IMR-90 (cell line): ENCODE data around the gene CDON. TPM values are rescaled to one million over a fixed set of nuclear protein-coding genes. Genes with fewer than 3 reads are reported as not detected.

Source experiments
- ATAC-seq: fragments of 200-7000 bp; cut with Tn5 transposase; 2 replicates; pipeline ENCODE4 v1.9.1; 2020; ENCODE audit warnings: low read depth, mild to moderate bottlenecking, moderate library complexity
- BruUV-seq: library from RNA; stranded (reverse); fragments of 400-500 nt; replicated peaks from 2 replicates; lab custom pipeline; 2021; lab: Mats Ljungman, UMichigan
- CTCF ChIA-PET: fragments of 300-600 bp; formaldehyde crosslinking; extraction: SDS; loops from one replicate; lab custom pipeline; 2021; ENCODE audit warnings: antibody characterized with exemption; lab: Yijun Ruan, JAX
- POLR2A ChIA-PET: fragments of 300-600 bp; sonication (Branson Sonifier 250); formaldehyde crosslinking; loops from one replicate; lab custom pipeline; 2022; ENCODE audit warnings: antibody characterized with exemption; ENCODE audit not compliant: unreplicated experiment; lab: Charles Lee
- DNase-seq: peaks from one replicate; pipeline ENCODE4 v3.0.0; 2013
- H2AFZ ChIP-seq: replicated peaks from 2 replicates; pipeline ENCODE3; 2013; ENCODE audit warnings: low read length, mild to moderate bottlenecking; ENCODE audit not compliant: poor library complexity
- H2AK5ac ChIP-seq: 2 replicates; pipeline ENCODE4 v1.6.1; 2013; ENCODE audit warnings: low read depth, low read length, inconsistent platforms
- H2AK9ac ChIP-seq: replicated peaks from 2 replicates; pipeline ENCODE3; 2013; ENCODE audit warnings: mild to moderate bottlenecking, low read depth, low read length, moderate library complexity; ENCODE audit not compliant: poor library complexity
- H2BK120ac ChIP-seq: 2 replicates; pipeline ENCODE4 v1.6.1; 2013; ENCODE audit warnings: low read depth, low read length, inconsistent platforms
- H2BK15ac ChIP-seq: 3 replicates; pipeline ENCODE4 v1.6.1; 2013; ENCODE audit warnings: low read depth, low read length, inconsistent platforms
- H2BK20ac ChIP-seq: 2 replicates; pipeline ENCODE4 v1.6.1; 2013; ENCODE audit warnings: low read depth, mild to moderate bottlenecking, inconsistent platforms, low read length, moderate library complexity
- H2BK5ac ChIP-seq: 2 replicates; pipeline ENCODE4 v1.6.1; 2013; ENCODE audit warnings: mild to moderate bottlenecking, low read depth, low read length, inconsistent platforms; ENCODE audit not compliant: poor library complexity, severe bottlenecking
- H3K14ac ChIP-seq: replicated peaks from 2 replicates; pipeline ENCODE4 v1.6.1; 2013; ENCODE audit warnings: low read depth, low read length, inconsistent platforms
- H3K18ac ChIP-seq: 2 replicates; pipeline ENCODE4 v1.6.1; 2013; ENCODE audit warnings: low read depth, low read length, control low read depth
- H3K23ac ChIP-seq: 2 replicates; pipeline ENCODE4 v1.6.1; 2013; ENCODE audit warnings: low read depth, low read length, inconsistent platforms
- H3K27ac ChIP-seq: 2 replicates; pipeline ENCODE4 v1.5.1; 2013; ENCODE audit warnings: mild to moderate bottlenecking, control low read depth, low read length; ENCODE audit not compliant: insufficient read depth
- H3K27me3 ChIP-seq: 2 replicates; pipeline ENCODE4 v1.6.1; 2013; ENCODE audit warnings: low read length; ENCODE audit not compliant: control insufficient read depth, insufficient read depth
- H3K36me3 ChIP-seq: 2 replicates; pipeline ENCODE4 v1.6.1; 2013; ENCODE audit warnings: low read length, mixed read lengths; ENCODE audit not compliant: control insufficient read depth, insufficient read depth
- H3K4ac ChIP-seq: 2 replicates; pipeline ENCODE4 v1.6.1; 2013; ENCODE audit warnings: low read depth, low read length, inconsistent platforms
- H3K4me1 ChIP-seq: 2 replicates; pipeline ENCODE4 v1.6.1; 2013; ENCODE audit warnings: low read length, mixed read lengths; ENCODE audit not compliant: control insufficient read depth, insufficient read depth
- H3K4me2 ChIP-seq: 2 replicates; pipeline ENCODE4 v1.6.1; 2013; ENCODE audit warnings: low read depth, mild to moderate bottlenecking, control low read depth, low read length, moderate library complexity
- H3K4me3 ChIP-seq: 2 replicates; pipeline ENCODE4 v1.5.1; 2013; ENCODE audit warnings: low read depth, mild to moderate bottlenecking, control low read depth, low read length, moderate library complexity; ENCODE audit not compliant: insufficient read depth
- H3K56ac ChIP-seq: 2 replicates; pipeline ENCODE4 v1.6.1; 2013; ENCODE audit warnings: low read length, inconsistent platforms; ENCODE audit not compliant: insufficient read depth; ENCODE audit errors: extremely low read depth
- H3K79me1 ChIP-seq, 2 experiments: 2 replicates each; pipeline ENCODE4 v1.6.1; 2013; ENCODE audit warnings: low read length in 2 of 2, inconsistent platforms in 1 of 2, low read depth in 1 of 2
- H3K9ac ChIP-seq: 2 replicates; pipeline ENCODE4 v1.6.1; 2013; ENCODE audit warnings: low read depth, low read length, control low read depth
- H3K9me1 ChIP-seq: 2 replicates; pipeline ENCODE4 v1.6.1; 2013; ENCODE audit warnings: low read length, inconsistent platforms; ENCODE audit not compliant: insufficient read depth
- H3K9me3 ChIP-seq: 2 replicates; pipeline ENCODE4 v1.6.1; 2013; ENCODE audit warnings: low read length; ENCODE audit not compliant: control insufficient read depth, insufficient read depth
- H4K20me1 ChIP-seq: 2 replicates; pipeline ENCODE4 v1.6.1; 2013; ENCODE audit warnings: low read length, inconsistent platforms; ENCODE audit not compliant: insufficient read depth
- H4K5ac ChIP-seq: 2 replicates; pipeline ENCODE4 v1.6.1; 2013; ENCODE audit warnings: mild to moderate bottlenecking, low read depth, low read length, control low read depth
- H4K8ac ChIP-seq, 2 experiments: 2 replicates each; pipeline ENCODE4 v1.6.1; 2013; ENCODE audit warnings: low read depth in 2 of 2, low read length in 2 of 2, control low read depth in 1 of 2, inconsistent platforms in 1 of 2
- H4K91ac ChIP-seq: 2 replicates; pipeline ENCODE4 v1.6.1; 2013; ENCODE audit warnings: low read depth, low read length, inconsistent platforms; ENCODE audit not compliant: insufficient read depth
- FOS ChIP-seq: fragments of 150-350 bp; IDR thresholded peaks from 2 replicates; pipeline ENCODE4 v1.6.1; 2016; ENCODE audit warnings: low read depth, low read length
- RAD21 ChIP-seq: IDR thresholded peaks from 2 replicates; pipeline ENCODE4 v1.6.1; 2012; ENCODE audit warnings: low read length, improper control_type of control experiment
- WGBS, 2 experiments: methylation state at CpG; one replicate each; pipeline versions ENCODE4 v1.1.5 to v1.1.7; 2013; ENCODE audit warnings: missing lambda C conversion rate in 2 of 2; ENCODE audit not compliant: insufficient read length in 1 of 2; ENCODE audit errors: extremely low coverage in 2 of 2; 5-methylcytosine and 5-hydroxymethylcytosine counted together
- dilution Hi-C: fragments of 300-500 bp; cut with HindIII; formaldehyde crosslinking; loops from one replicate; pipeline ENCODE4 v1.14.3; 2018; ENCODE audit warnings: low sequenced_read_pairs; ENCODE audit not compliant: unreplicated experiment
- in situ Hi-C: fragments of 300-500 bp; cut with MboI; formaldehyde crosslinking; loops from 3 replicates; pipeline ENCODE4 v1.14.3; 2019; ENCODE audit warnings: low sequenced_read_pairs, inconsistent platforms, mixed read lengths
- intact Hi-C: fragments of 100-400 bp; cut with micrococcal nuclease; formaldehyde crosslinking; loops from 2 replicates; pipeline ENCODE4 v1.10.0; 2022
- polyA plus RNA-seq, 3 experiments: library from polyadenylated mRNA; depleted of rRNA; stranded (reverse); fragments of >200 nt; gene quantifications; 2 replicates each; pipeline ENCODE4 v1.2.3, GENCODE V29; 2012; ENCODE audit warnings: low replicate concordance in 1 of 3
- total RNA-seq: library from RNA; depleted of rRNA; stranded (reverse); fragments of >200 nt; gene quantifications from 2 replicates; pipeline ENCODE4 v1.2.3, GENCODE V29; 2012

The CDON gene
- total and polyA plus RNA-seq, 2 of the 4 experiments (the other 2 are of a cell fraction), result 1.2 to 3.8 TPM

GRCh38 chr11:126106594-126107328, 44.1 kb upstream of the CDON start:
- Histone ChIP-seq H2BK5ac (no peak overlapping the region), H4K91ac (no peak overlapping the region), H3K9ac (no peak overlapping the region), H2BK15ac (no peak overlapping the region), H4K8ac (no peak overlapping the region), H3K4me1 (peaks cover 11% of the 10 kb centered on the region), H3K27me3 (peaks cover 30% of the 10 kb centered on the region), H4K20me1 (no peaks in the 10 kb centered on the region), H4K5ac (no peak overlapping the region), H3K9me3 (no peaks in the 10 kb centered on the region), H2AFZ (no peak overlapping the region), H3K4ac (no peak overlapping the region), H3K14ac (no peak overlapping the region), H3K9me1 (peaks cover 3% of the 10 kb centered on the region; the same call in 1 of the 2 replicates), H3K23ac (no peak overlapping the region), H2AK5ac (no peak overlapping the region), H3K27ac (no peak overlapping the region), H2BK20ac (no peak overlapping the region), H2AK9ac (no peak overlapping the region), H3K36me3 (no peaks in the 10 kb centered on the region), H3K4me3 (no peak overlapping the region), H3K4me2 (no peak overlapping the region), H3K56ac (no peak overlapping the region), H2BK120ac (no peak overlapping the region), H3K18ac (no peak overlapping the region), H3K79me1 (no peaks in the 10 kb centered on the region)
- POLR2A ChIA-PET, result no interaction called here
- dilution Hi-C loops (no loop called here), intact Hi-C loops (no loop called here), in situ Hi-C loops (no loop called here)
- CTCF ChIA-PET, result no interaction called here
- no TSS peak for BruUV-seq
- WGBS, 2 experiments, result 62% methylated on average over 6 of the region's 17 CpGs; no CpG with 5 or more reads in 1 of the 2 experiments
- DNase-seq, result no peak
- ATAC-seq, result no peak
- no peak for TF ChIP-seq FOS
- no peak for TF ChIP-seq RAD21
